HepG2 (cell line): ENCODE measurements around the gene SIVA1. TPM values are rescaled to one million over a fixed set of nuclear protein-coding genes. Genes with fewer than 3 reads are reported as not detected.
A peak's percentile ranks its signal among the peaks of the same experiment; 100 is the strongest.

Experiments used
- ATAC-seq: fragments of 200-7000 bp; cut with Tn5 transposase; 3 replicates; pipeline ENCODE4 v1.9.1; 2020; ENCODE audit warnings: mild to moderate bottlenecking, moderate library complexity
- BruUV-seq: library from RNA; stranded (reverse); fragments of 400-500 nt; replicated peaks from 2 replicates; lab custom pipeline; 2021; lab: Mats Ljungman, UMichigan
- CTCF ChIA-PET: fragments of 300-600 bp; formaldehyde crosslinking; extraction: SDS; loops from one replicate; lab custom pipeline; 2021; ENCODE audit warnings: low total read pairs, inconsistent platforms, low intra/inter-chr PET ratio; lab: Yijun Ruan, JAX
- POLR2A ChIA-PET: fragments of 350-600 bp; sonication (Branson Sonifier 250); formaldehyde crosslinking; loops from one replicate; lab custom pipeline; 2020; ENCODE audit warnings: antibody characterized with exemption, inconsistent platforms; lab: Yijun Ruan, JAX
- DNase-seq: peaks from one replicate; pipeline ENCODE4 v3.0.0-alpha.2; 2015; ENCODE audit warnings: low spot score
- FAIRE-seq: peaks from 3 replicates; lab custom pipeline; 2011; peaks lifted over from hg19 to GRCh38; lab: Jason Lieb, UNC
- H2AFZ ChIP-seq: one replicate; pipeline ENCODE4 v1.6.1; 2011; ENCODE audit warnings: low read length, inconsistent platforms
- H3K27ac ChIP-seq: fragments of 300-600 bp; 3 replicates; pipeline ENCODE4 v1.8.0; 2011; ENCODE audit warnings: mixed run types, mild to moderate bottlenecking, mixed read lengths, low read length, inconsistent platforms; ENCODE audit not compliant: insufficient read depth; ENCODE audit errors: extremely low read length
- H3K27me3 ChIP-seq, 2 experiments: fragments of 200-600 bp in 1 of 2; 2 replicates in 1 of 2; 3 replicates in 1 of 2; pipeline versions ENCODE4 v1.6.0 to v1.8.0; 2011; ENCODE audit warnings: low read length in 2 of 2, mild to moderate bottlenecking in 2 of 2, moderate library complexity in 2 of 2, inconsistent platforms in 1 of 2; ENCODE audit not compliant: insufficient read depth in 2 of 2, control insufficient read depth in 1 of 2
- H3K36me3 ChIP-seq, 2 experiments: fragments of 200-600 bp in 1 of 2; replicated peaks in 1 of 2; 2 replicates in 1 of 2; 3 replicates in 1 of 2; pipeline versions ENCODE4 v1.5.1 to v1.8.0; 2011; ENCODE audit warnings: low read length in 2 of 2, inconsistent platforms in 1 of 2; ENCODE audit not compliant: insufficient read depth in 2 of 2, control insufficient read depth in 1 of 2
- H3K4me1 ChIP-seq: 2 replicates; pipeline ENCODE4 v1.5.1; 2012; ENCODE audit warnings: low read length, inconsistent platforms; ENCODE audit not compliant: insufficient read depth
- H3K4me2 ChIP-seq: 2 replicates; pipeline ENCODE4 v1.6.0; 2011; ENCODE audit warnings: low read depth, low read length, inconsistent platforms
- H3K4me3 ChIP-seq, 3 experiments: fragments of 200-600 bp in 1 of 3; sonication (generic), shearing (Covaris generic) in 1 of 3; replicated peaks in 1 of 3; 2 replicates each; pipeline ENCODE4 v1.5.1; 2011 to 2016; ENCODE audit warnings: low read length in 3 of 3, inconsistent platforms in 2 of 3, low read depth in 2 of 3, mild to moderate bottlenecking in 2 of 3, control low read depth in 1 of 3, mixed read lengths in 1 of 3; ENCODE audit not compliant: insufficient read depth in 1 of 3
- H3K79me2 ChIP-seq: one replicate; pipeline ENCODE4 v1.6.1; 2011; ENCODE audit warnings: low read length, inconsistent platforms; ENCODE audit not compliant: insufficient read depth
- H3K9ac ChIP-seq: 2 replicates; pipeline ENCODE4 v1.6.0; 2011; ENCODE audit warnings: mild to moderate bottlenecking, low read depth, low read length, inconsistent platforms; ENCODE audit not compliant: insufficient read depth
- H3K9me3 ChIP-seq: 2 replicates; pipeline ENCODE4 v1.5.1; 2012; ENCODE audit warnings: mild to moderate bottlenecking, low read length
- H4K20me1 ChIP-seq: 2 replicates; pipeline ENCODE4 v1.6.0; 2011; ENCODE audit warnings: inconsistent platforms, mild to moderate bottlenecking, low read length, moderate library complexity; ENCODE audit not compliant: insufficient read depth
- EED ChIP-seq: sonication (generic); formaldehyde crosslinking; IDR thresholded peaks from 2 replicates; pipeline ENCODE4 v1.5.0; 2020; ENCODE audit warnings: mild to moderate bottlenecking, missing genetic modification reagents
- HCFC1 ChIP-seq: fragments of 150-350 bp; IDR thresholded peaks from 2 replicates; pipeline ENCODE4 v1.6.1; 2014; ENCODE audit warnings: low read depth, low read length
- NFKB2 ChIP-seq: sonication (generic); formaldehyde crosslinking; IDR thresholded peaks from 2 replicates; pipeline ENCODE4 v1.4.0; 2020; ENCODE audit warnings: missing genetic modification reagents, borderline replicate concordance
- NFYB ChIP-seq: sonication (generic); formaldehyde crosslinking; IDR thresholded peaks from 2 replicates; pipeline ENCODE4 v1.4.0; 2020; ENCODE audit warnings: missing genetic modification reagents
- NRL ChIP-seq: sonication (generic); formaldehyde crosslinking; IDR thresholded peaks from 2 replicates; pipeline ENCODE4 v1.5.0; 2020; ENCODE audit warnings: missing genetic modification reagents, mild to moderate bottlenecking, moderate library complexity, borderline replicate concordance
- SOX5 ChIP-seq: IDR thresholded peaks from 2 replicates; pipeline ENCODE4 v1.6.1; 2016; ENCODE audit warnings: borderline replicate concordance
- ZNF446 ChIP-seq: sonication (generic); formaldehyde crosslinking; IDR thresholded peaks from 2 replicates; pipeline ENCODE4 v1.5.0; 2020; ENCODE audit warnings: mild to moderate bottlenecking, missing genetic modification reagents
- ZNF501 ChIP-seq: sonication (generic); formaldehyde crosslinking; IDR thresholded peaks from 2 replicates; pipeline ENCODE4 v1.5.1; 2020; ENCODE audit warnings: mild to moderate bottlenecking, moderate library complexity, missing genetic modification reagents
- WGBS: methylation state at CpG from one replicate; pipeline ENCODE4 v1.1.6; 2017; ENCODE audit warnings: low lambda C conversion rate; 5-methylcytosine and 5-hydroxymethylcytosine counted together
- in situ Hi-C: cut with HindIII; loops from 2 replicates; pipeline ENCODE4 v1.10.0; 2017; ENCODE audit warnings: low pct_unique_long_range_greater_than_20kb; ENCODE audit not compliant: extremely low pct_ligation_motif_present
- intact Hi-C: fragments of 100-400 bp; cut with micrococcal nuclease; formaldehyde crosslinking; loops from one replicate; pipeline ENCODE4 v1.10.0; 2022; ENCODE audit not compliant: unreplicated experiment
- polyA plus RNA-seq, 8 experiments: library from polyadenylated mRNA; depleted of rRNA in 3 of 8; stranded (reverse) in 7 of 8; unstranded in 1 of 8; fragments of >200 nt; fragmentation: Illumina TruSeq in 4 of 8; extraction: Trizol in 4 of 8; gene quantifications; 2 replicates each; pipeline versions ENCODE4 v1.2.1 to v1.2.3, GENCODE V29; 2011 to 2016; ENCODE audit warnings: low read depth in 4 of 8, missing spikeins in 1 of 8, mixed read lengths in 1 of 8; ENCODE audit not compliant: insufficient read depth in 1 of 8
- total RNA-seq, 5 experiments: library from RNA; depleted of rRNA; stranded (reverse); fragments of >200 nt; fragmentation: Illumina TruSeq; extraction: Trizol; gene quantifications; 2 replicates each; pipeline ENCODE4 v1.2.3, GENCODE V29; 2016; ENCODE audit warnings: low read depth in 1 of 5
- TF ChIP-seq, protein P1 (sequence below): sonication (generic); formaldehyde crosslinking; IDR thresholded peaks from 2 replicates; pipeline ENCODE4 v1.8.1; 2023; ENCODE audit warnings: mild to moderate bottlenecking, missing genetic modification reagents
- TF ChIP-seq, protein P2 (sequence below): sonication (generic); formaldehyde crosslinking; IDR thresholded peaks from 2 replicates; pipeline ENCODE4 v1.4.0; 2020; ENCODE audit warnings: mild to moderate bottlenecking, missing genetic modification reagents
- TF ChIP-seq, protein P3 (sequence below): sonication (generic); formaldehyde crosslinking; IDR thresholded peaks from 2 replicates; pipeline ENCODE4 v1.8.1; 2023; ENCODE audit warnings: mild to moderate bottlenecking, moderate library complexity, missing genetic modification reagents
- TF ChIP-seq, protein P4 (sequence below): sonication (generic); formaldehyde crosslinking; IDR thresholded peaks from 2 replicates; pipeline ENCODE4 v1.5.1; 2020; ENCODE audit warnings: missing genetic modification reagents, mild to moderate bottlenecking, borderline replicate concordance

The SIVA1 gene
- total and polyA plus RNA-seq, 2 of the 13 experiments (the other 11 are each of a cell fraction or from before 2014, with no cell fraction given) = 123 to 186 TPM

DNA sequence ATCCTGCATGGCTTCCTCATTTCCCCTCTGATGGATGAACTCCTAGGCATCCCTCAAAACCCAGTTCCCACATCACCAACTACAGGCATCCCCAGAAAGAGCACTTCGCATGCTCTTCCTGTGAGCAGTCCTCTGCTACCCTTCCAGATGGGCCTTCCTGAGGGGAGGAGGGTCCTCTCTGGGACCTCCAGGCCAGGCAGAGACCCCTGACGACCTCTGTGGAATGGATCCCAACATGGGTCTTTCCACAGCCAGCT is 40.7 kb downstream of the SIVA1 start:
- Histone ChIP-seq H3K9ac (peak overlapping the region; percentile 86), H4K20me1 (peaks cover 12% of the 10 kb centered on the region), H3K9me3 (no peaks in the 10 kb centered on the region), H3K4me2 (peak overlapping the region; percentile 92), H3K4me3 (peak overlapping the region; percentile 70 to 88 (median 78); a peak in 5 of 6 replicates), H3K4me1 (peaks cover 50% of the 10 kb centered on the region), H3K27me3 (no peaks in the 10 kb centered on the region), H2AFZ (no peak overlapping the region), H3K36me3 (peaks cover 7 to 22% of the 10 kb centered on the region in 2 experiments; a peak in 3 of 5 replicates), H3K79me2 (peaks cover 26% of the 10 kb centered on the region), H3K27ac (no peak overlapping the region)
- 60% methylated on average over 2 of the region's 2 CpGs for WGBS
- in situ Hi-C loops = no loop called here
- CTCF ChIA-PET = no interaction called here
- no peak for ATAC-seq
- intact Hi-C loops = no loop called here
- POLR2A ChIA-PET = interaction anchor here (1.0 to 1.9 kb wide), 3 partner anchors 26 to 128 kb away, joined by 3 to 20 read pairs (median 4); partner anchors contain the start of gene SIVA1
- FAIRE-seq = no peak
- no TSS peak for BruUV-seq
- TF ChIP-seq ZNF501 = peak; percentile 34; the same call in 1 of the 2 replicates
- TF ChIP-seq, protein P1, sequence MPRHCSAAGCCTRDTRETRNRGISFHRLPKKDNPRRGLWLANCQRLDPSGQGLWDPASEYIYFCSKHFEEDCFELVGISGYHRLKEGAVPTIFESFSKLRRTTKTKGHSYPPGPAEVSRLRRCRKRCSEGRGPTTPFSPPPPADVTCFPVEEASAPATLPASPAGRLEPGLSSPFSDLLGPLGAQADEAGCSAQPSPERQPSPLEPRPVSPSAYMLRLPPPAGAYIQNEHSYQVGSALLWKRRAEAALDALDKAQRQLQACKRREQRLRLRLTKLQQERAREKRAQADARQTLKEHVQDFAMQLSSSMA (CRISPR knock-in tag) = no peak
- 0 out of 2 replicates have a peak, but pooled peaks have one; percentile 15 for TF ChIP-seq ZNF446 (CRISPR knock-in tag)
- DNase-seq = no peak

DNA sequence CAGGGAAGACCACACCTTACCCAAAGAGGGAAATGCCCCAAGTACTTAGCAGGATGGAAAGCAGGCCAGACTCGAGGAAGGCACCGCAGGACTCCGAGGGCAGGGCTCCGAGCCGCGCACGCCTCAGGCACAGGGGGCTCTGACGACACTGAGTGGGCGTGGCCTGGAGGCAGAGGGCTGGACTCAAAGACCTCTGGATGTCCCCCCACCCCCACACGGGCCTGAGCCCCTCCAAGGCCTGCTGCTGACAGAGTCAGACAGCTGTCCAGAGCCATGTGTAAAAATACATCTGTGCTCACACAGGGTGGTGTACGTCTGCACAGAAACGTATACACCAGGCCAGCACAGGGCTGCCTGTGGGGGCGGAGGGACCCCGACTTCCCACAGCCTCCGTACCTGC is 41.2 kb downstream of the SIVA1 start:
- H3K79me2 ChIP-seq = peaks cover 26% of the 10 kb centered on the region
- TSS peak; percentile 55 for BruUV-seq
- in situ Hi-C loops = no loop called here
- TF ChIP-seq NFKB2 = peak; percentile 38; the same call in 1 of the 2 replicates
- TF ChIP-seq NFYB (CRISPR knock-in tag) = no peak
- TF ChIP-seq NRL (CRISPR knock-in tag) = peak; percentile 4; the same call in 1 of the 2 replicates
- TF ChIP-seq HCFC1 = no peak
- TF ChIP-seq, protein P2, sequence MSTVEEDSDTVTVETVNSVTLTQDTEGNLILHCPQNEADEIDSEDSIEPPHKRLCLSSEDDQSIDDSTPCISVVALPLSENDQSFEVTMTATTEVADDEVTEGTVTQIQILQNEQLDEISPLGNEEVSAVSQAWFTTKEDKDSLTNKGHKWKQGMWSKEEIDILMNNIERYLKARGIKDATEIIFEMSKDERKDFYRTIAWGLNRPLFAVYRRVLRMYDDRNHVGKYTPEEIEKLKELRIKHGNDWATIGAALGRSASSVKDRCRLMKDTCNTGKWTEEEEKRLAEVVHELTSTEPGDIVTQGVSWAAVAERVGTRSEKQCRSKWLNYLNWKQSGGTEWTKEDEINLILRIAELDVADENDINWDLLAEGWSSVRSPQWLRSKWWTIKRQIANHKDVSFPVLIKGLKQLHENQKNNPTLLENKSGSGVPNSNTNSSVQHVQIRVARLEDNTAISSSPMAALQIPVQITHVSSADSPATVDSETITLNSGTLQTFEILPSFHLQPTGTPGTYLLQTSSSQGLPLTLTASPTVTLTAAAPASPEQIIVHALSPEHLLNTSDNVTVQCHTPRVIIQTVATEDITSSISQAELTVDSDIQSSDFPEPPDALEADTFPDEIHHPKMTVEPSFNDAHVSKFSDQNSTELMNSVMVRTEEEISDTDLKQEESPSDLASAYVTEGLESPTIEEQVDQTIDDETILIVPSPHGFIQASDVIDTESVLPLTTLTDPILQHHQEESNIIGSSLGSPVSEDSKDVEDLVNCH (CRISPR knock-in tag) = no peak
- TF ChIP-seq, protein P3, sequence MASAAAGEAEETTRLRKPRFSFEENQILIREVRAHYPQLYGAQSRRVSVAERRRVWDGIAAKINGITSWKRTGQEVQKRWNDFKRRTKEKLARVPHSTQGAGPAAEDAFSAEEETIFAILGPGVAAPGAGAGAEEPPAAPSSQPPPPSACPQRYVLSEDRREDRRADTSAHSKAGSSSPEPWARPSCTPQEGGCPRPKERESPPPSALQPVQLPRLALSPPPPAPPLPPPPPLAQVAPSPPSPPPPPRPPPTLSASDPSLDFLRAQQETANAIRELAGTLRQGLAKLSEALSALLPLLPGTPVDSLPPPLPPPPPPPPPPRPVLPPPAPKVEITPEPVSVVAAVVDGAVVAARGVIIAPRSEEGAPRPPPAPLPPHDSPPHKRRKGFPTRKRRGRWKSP (CRISPR knock-in tag) = no peak
- TF ChIP-seq, protein P4, sequence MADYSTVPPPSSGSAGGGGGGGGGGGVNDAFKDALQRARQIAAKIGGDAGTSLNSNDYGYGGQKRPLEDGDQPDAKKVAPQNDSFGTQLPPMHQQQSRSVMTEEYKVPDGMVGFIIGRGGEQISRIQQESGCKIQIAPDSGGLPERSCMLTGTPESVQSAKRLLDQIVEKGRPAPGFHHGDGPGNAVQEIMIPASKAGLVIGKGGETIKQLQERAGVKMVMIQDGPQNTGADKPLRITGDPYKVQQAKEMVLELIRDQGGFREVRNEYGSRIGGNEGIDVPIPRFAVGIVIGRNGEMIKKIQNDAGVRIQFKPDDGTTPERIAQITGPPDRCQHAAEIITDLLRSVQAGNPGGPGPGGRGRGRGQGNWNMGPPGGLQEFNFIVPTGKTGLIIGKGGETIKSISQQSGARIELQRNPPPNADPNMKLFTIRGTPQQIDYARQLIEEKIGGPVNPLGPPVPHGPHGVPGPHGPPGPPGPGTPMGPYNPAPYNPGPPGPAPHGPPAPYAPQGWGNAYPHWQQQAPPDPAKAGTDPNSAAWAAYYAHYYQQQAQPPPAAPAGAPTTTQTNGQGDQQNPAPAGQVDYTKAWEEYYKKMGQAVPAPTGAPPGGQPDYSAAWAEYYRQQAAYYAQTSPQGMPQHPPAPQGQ = no peak
- TF ChIP-seq SOX5 (CRISPR knock-in tag) = no peak
- TF ChIP-seq EED (CRISPR knock-in tag) = no peak

More for the DNA sequence above, 41.2 kb downstream of the SIVA1 start:
- ChIA-PET POLR2A (interaction anchor here (1.0 to 1.9 kb wide), 3 partner anchors 27 to 128 kb away, joined by 3 to 20 read pairs (median 4); partner anchors contain the start of gene SIVA1), CTCF (no interaction called here)
- 5% methylated on average over 7 of the region's 15 CpGs for WGBS
- ATAC-seq = peak; percentile 17
- FAIRE-seq = no peak
- peak overlapping the region; percentile 92 for H3K4me2 ChIP-seq
- no peak overlapping the region for H2AFZ ChIP-seq
- peaks cover 7 to 17% of the 10 kb centered on the region in 2 experiments; a peak in 3 of 5 replicates for H3K36me3 ChIP-seq
- no peaks in the 10 kb centered on the region for H3K27me3 ChIP-seq
- intact Hi-C loops = loop anchor here (2.0 kb wide), 1 partner anchor 13 kb away; no protein-coding TSS in a partner anchor
- peak overlapping the region; percentile 70 to 88 (median 78) for H3K4me3 ChIP-seq
- peaks cover 54% of the 10 kb centered on the region for H3K4me1 ChIP-seq
- H4K20me1 ChIP-seq = peaks cover 12% of the 10 kb centered on the region
- peak overlapping the region; percentile 57 for H3K27ac ChIP-seq
- no peaks in the 10 kb centered on the region for H3K9me3 ChIP-seq
- DNase-seq = peak; percentile 57
- H3K9ac ChIP-seq = peak overlapping the region; percentile 86
